Measurements from ENCODE around the gene FAM193B. TPM values are rescaled to one million over a fixed set of nuclear protein-coding genes. Genes with fewer than 3 reads are reported as not detected.

Gene FAM193B
- polyA plus RNA-seq, 1 experiment = 31.9 TPM

GRCh38 chr5:177499842-177500241 lies 54.5 kb downstream of the FAM193B start:
- Histone ChIP-seq H3K27me3 (ENCODE audit: control insufficient read depth, insufficient read depth, low read length) (no peaks in the 10 kb centered on the region), H3K4me3 (ENCODE audit: low read depth, low read length) (no peak overlapping the region), H3K36me3 (ENCODE audit: control insufficient read depth, insufficient read depth, low read length) (peaks cover 8% of the 10 kb centered on the region)
- ChIA-PET CTCF (interaction anchor here (0.8 to 7.9 kb wide), 12 partner anchors 7 to 188 kb away, joined by 3 to 82 read pairs (median 14); partner anchors contain the start of genes DDX41, DOK3 and MXD3), POLR2A (no interaction called here)
- no peak for DNase-seq (ENCODE audit: low read depth)
- no peak for TF ChIP-seq CTCF (IDR thresholded peaks at IDR 0.05; ENCODE audit: insufficient read depth, low read depth, low read length)

GRCh38 chr5:177498013-177498787 lies 56.2 kb downstream of the FAM193B start:
- POLR2A ChIA-PET = interaction anchor here (0.5 to 1.0 kb wide), 6 partner anchors 18 to 189 kb away, joined by 3 to 6 read pairs (median 3); partner anchors contain the start of gene DDX41
- CTCF ChIA-PET = interaction anchor here (0.7 to 8.2 kb wide), 10 partner anchors 10 to 189 kb away, joined by 3 to 85 read pairs (median 5); no protein-coding TSS in a partner anchor
- no peak for TF ChIP-seq CTCF (IDR thresholded peaks at IDR 0.05; ENCODE audit: insufficient read depth, low read depth, low read length)
- Histone ChIP-seq H3K36me3 (ENCODE audit: control insufficient read depth, insufficient read depth, low read length) (peaks cover 17% of the 10 kb centered on the region), H3K4me3 (ENCODE audit: low read depth, low read length) (peak overlapping the region; percentile 48), H3K27me3 (ENCODE audit: control insufficient read depth, insufficient read depth, low read length) (no peaks in the 10 kb centered on the region)
- DNase-seq (ENCODE audit: low read depth) = no peak

DNA sequence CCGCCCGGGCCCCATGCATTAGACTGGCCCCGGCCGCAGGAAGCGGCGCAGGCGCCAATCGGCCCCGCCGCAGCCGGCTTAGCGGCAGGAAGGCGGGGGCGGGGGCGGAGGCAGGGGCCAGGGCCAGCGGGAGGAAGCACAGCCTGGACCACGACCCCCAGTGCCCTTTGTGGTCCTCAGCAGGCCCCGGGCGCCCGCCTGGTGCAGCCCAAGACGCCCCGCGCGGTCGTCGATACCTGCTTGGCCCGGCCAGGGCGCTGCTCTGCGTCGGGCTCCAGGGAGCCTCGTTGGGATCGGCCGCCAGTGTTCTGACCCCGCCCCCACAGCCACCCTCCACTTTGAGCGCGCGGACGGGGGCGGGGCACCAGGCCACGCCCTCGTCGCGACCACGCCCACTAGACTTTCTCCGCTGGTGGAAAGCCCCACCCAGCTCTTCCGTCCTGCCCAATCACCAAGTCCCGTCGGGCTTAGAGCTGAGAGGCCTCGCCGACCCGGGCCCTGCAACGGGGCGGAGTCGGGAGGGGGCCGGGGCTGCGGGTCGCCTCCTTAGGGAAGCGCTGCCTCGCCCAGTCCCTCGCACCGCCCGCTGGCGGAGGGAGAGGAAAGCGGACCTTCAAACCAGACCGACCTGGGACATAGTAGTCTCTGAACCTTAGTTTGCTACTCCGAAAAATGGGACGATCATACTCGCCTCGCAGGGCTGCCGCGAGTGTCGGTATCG lies 56.9 kb downstream of the FAM193B start, which contains the start of gene PDLIM7:
PDLIM7 (minus strand) TSS at position 313 of the 721 bp plus-strand sequence. CDS start 1,092 bp downstream, outside the sequence.
- Histone ChIP-seq H3K27me3 (ENCODE audit: control insufficient read depth, insufficient read depth, low read length) (no peaks in the 10 kb centered on the region), H3K4me3 (ENCODE audit: low read depth, low read length) (peak within 1 kb of the TSS; percentile 86), H3K36me3 (ENCODE audit: control insufficient read depth, insufficient read depth, low read length) (peaks cover 25% of the 10 kb centered on the region)
- POLR2A ChIA-PET = interaction anchor here (0.6 to 1.0 kb wide), 10 partner anchors 17 to 188 kb away, joined by 3 to 10 read pairs (median 4); partner anchors contain the start of genes B4GALT7 and DDX41
- CTCF ChIA-PET = interaction anchor here (0.7 to 8.2 kb wide), 10 partner anchors 11 to 188 kb away, joined by 3 to 85 read pairs (median 5); no protein-coding TSS in a partner anchor
- peak; percentile 45 for TF ChIP-seq CTCF (IDR thresholded peaks at IDR 0.05; ENCODE audit: insufficient read depth, low read depth, low read length)
- DNase-seq (ENCODE audit: low read depth) = peak; percentile 89

- CTCF ChIA-PET = interaction anchor here (0.7 to 8.2 kb wide), 9 partner anchors 11 to 187 kb away, joined by 3 to 85 read pairs (median 6); no protein-coding TSS in a partner anchor
- POLR2A ChIA-PET = interaction anchor here (0.6 to 1.0 kb wide), 8 partner anchors 16 to 133 kb away, joined by 3 to 10 read pairs (median 4); partner anchors contain the start of gene B4GALT7
- no peak for TF ChIP-seq CTCF (IDR thresholded peaks at IDR 0.05; ENCODE audit: insufficient read depth, low read depth, low read length)
- H3K4me3 ChIP-seq (ENCODE audit: low read depth, low read length) = peak overlapping the region; percentile 86
- no peaks in the 10 kb centered on the region for H3K27me3 ChIP-seq (ENCODE audit: control insufficient read depth, insufficient read depth, low read length)
- peaks cover 30% of the 10 kb centered on the region for H3K36me3 ChIP-seq (ENCODE audit: control insufficient read depth, insufficient read depth, low read length)
- DNase-seq (ENCODE audit: low read depth) = no peak
Measured at GRCh38 chr5:177496727-177497291, 57.6 kb downstream of the FAM193B start.
